Measurements from ENCODE around the gene KBTBD4. TPM values are rescaled to one million over a fixed set of nuclear protein-coding genes. Genes with fewer than 3 reads are reported as not detected.

Gene KBTBD4
- polyA plus RNA-seq, 2 of the 4 experiments (the other 2 are of a cell fraction): 21.0 to 22.8 TPM

- no peak for TF ChIP-seq RARB (CRISPR knock-in tag; IDR thresholded peaks at IDR 0.05)
- TF ChIP-seq RFX5 (IDR thresholded peaks at IDR 0.05): no peak
Measured at GRCh38 chr11:47607380-47607779, 28.6 kb upstream of the KBTBD4 start (continued).

GRCh38 chr11:47606731-47607130 is 28.0 kb upstream of the KBTBD4 start:
- Histone ChIP-seq H3K9me3 (no peaks in the 10 kb centered on the region), H3K4me1 (no peaks in the 10 kb centered on the region), H3K4me2 (no peak overlapping the region), H3K27ac (no peak overlapping the region), H3K4me3 (no peak overlapping the region)
- WGBS (ENCODE audit: missing lambda C conversion rate): 76% methylated on average over 5 of the region's 5 CpGs
- TF ChIP-seq POLR2AphosphoS2 (conservative IDR thresholded peaks at IDR 0.05; ENCODE audit: low read length) (no peak), E2F6 (IDR thresholded peaks at IDR 0.05; ENCODE audit: borderline replicate concordance, low read depth) (no peak), JUN (IDR thresholded peaks at IDR 0.05) (no peak), CTCF (IDR thresholded peaks at IDR 0.05) (no peak), RARB (CRISPR knock-in tag; IDR thresholded peaks at IDR 0.05) (no peak), FOXS1 (CRISPR knock-in tag; IDR thresholded peaks at IDR 0.05) (no peak), ESRRA (IDR thresholded peaks at IDR 0.05; ENCODE audit: borderline replicate concordance, low read length) (no peak), MAZ (IDR thresholded peaks at IDR 0.05; ENCODE audit: borderline replicate concordance, low read depth, low read length) (no peak), RCOR1 (IDR thresholded peaks at IDR 0.05; ENCODE audit: low read depth, low read length) (no peak), PHF8 (IDR thresholded peaks at IDR 0.05; ENCODE audit: borderline replicate concordance, low read depth) (no peak), REST (IDR thresholded peaks at IDR 0.05) (no peak), HOXB5 (CRISPR knock-in tag; IDR thresholded peaks at IDR 0.05) (no peak), NFE2L2 (conservative IDR thresholded peaks at IDR 0.05; ENCODE audit: low read length) (no peak), JUNB (IDR thresholded peaks at IDR 0.05) (no peak), EP300 (IDR thresholded peaks at IDR 0.05) (no peak), CHD4 (IDR thresholded peaks at IDR 0.05; ENCODE audit: borderline replicate concordance) (no peak), EHF (CRISPR knock-in tag; IDR thresholded peaks at IDR 0.05) (no peak), USF2 (IDR thresholded peaks at IDR 0.05) (no peak), MYC (IDR thresholded peaks at IDR 0.05; ENCODE audit: borderline replicate concordance, low read length) (no peak)
- DNase-seq (ENCODE audit: low read depth in 1 of 2, low spot score in 1 of 2) (no peak), FAIRE-seq (no peak), ATAC-seq (no peak)
- ChIA-PET POLR2A (interaction anchor here (0.7 to 1.2 kb wide), 2 partner anchors 108 to 1147 kb away, joined by 3 read pairs; partner anchors contain the start of gene AGBL2), CTCF (interaction anchor here (1.2 to 3.1 kb wide), 5 partner anchors 10 to 247 kb away, joined by 3 to 12 read pairs (median 5); no protein-coding TSS in a partner anchor)
